SK-N-MC (cell line): ENCODE measurements around the gene ERBB4.
"Not testable (repeated sequence)": the region's sequence is repeated elsewhere in the genome, so short reads cannot be mapped to it uniquely, and the experiment has no call there.

Experiments
- EZH2 ChIP-seq: fragments of 200-600 bp; sonication (generic); IDR thresholded peaks from one replicate; pipeline ENCODE4 v1.6.1; 2017; ENCODE audit warnings: antibody characterized with exemption
- POLR2AphosphoS5 ChIP-seq: IDR thresholded peaks from 2 replicates; pipeline ENCODE4 v1.6.1; 2012; ENCODE audit warnings: mild to moderate bottlenecking, low read depth, low read length, borderline replicate concordance

DNA sequence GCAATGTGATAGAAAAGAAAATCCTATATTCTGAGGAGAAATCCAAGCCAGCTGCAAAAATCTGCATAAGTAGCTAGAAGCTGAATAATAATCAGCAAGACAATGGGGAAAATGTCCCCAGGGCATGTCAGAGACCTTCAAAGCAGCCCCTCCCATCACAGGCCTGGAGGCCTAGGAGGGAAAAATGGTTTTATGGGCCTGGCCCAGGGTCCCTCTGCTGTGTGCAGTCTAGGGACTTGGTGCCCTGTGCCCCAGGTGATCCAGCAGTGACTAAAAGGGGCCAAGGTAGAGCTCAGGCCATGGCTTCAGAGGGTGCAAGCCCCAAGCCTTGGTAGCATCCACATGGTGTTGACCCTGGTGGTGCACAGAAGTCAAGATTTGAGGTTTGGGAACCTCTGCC is 432.1 kb downstream of the ERBB4 start:
- not testable (repeated sequence) for TF ChIP-seq EZH2, POLR2AphosphoS5
